LNCaP clone FGC (cell line): Measurements from ENCODE around the gene RNF40.

Experiments used
- DNase-seq: peaks from one replicate; pipeline ENCODE4 v3.0.0-alpha.2; 2011; ENCODE audit warnings: low read depth
- H3K4me3 ChIP-seq: 2 replicates; pipeline ENCODE4 v1.5.1; 2011; ENCODE audit warnings: mild to moderate bottlenecking, low read depth, low read length, control low read depth
- TF ChIP-seq, protein P1 (sequence below): IDR thresholded peaks from 2 replicates; pipeline ENCODE4 v1.5.1; 2012; ENCODE audit warnings: mild to moderate bottlenecking; ENCODE audit not compliant: control insufficient read depth, insufficient read depth; ENCODE audit errors: extremely low read depth

The RNF40 gene

DNA sequence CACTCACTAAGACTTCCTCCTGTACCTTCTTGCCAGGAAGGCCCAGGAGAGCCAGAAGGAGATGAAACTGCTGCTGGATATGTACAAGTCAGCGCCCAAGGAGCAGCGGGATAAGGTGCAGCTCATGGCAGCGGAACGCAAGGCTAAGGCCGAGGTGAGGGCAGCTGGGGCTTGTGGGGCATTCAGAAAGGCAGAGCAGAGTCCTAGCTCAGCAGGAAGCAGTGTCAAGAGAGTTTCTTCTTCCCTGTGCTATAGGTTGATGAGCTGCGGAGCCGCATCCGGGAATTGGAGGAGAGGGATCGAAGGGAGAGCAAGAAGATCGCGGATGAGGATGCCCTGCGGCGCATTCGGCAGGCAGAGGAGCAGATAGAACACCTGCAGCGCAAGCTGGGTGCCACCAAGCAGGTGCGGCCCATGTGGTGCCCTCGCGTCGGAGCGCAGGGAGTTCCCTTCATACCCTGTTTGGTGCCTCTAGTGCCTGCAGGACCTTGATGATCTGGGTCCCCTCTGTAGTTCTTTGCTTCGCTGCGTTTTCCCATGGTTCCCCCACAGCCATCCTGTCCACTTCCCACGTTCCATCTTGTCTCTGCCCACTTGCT is 6.6 kb downstream of the RNF40 start:
- DNase-seq = no peak
- TF ChIP-seq, protein P1, sequence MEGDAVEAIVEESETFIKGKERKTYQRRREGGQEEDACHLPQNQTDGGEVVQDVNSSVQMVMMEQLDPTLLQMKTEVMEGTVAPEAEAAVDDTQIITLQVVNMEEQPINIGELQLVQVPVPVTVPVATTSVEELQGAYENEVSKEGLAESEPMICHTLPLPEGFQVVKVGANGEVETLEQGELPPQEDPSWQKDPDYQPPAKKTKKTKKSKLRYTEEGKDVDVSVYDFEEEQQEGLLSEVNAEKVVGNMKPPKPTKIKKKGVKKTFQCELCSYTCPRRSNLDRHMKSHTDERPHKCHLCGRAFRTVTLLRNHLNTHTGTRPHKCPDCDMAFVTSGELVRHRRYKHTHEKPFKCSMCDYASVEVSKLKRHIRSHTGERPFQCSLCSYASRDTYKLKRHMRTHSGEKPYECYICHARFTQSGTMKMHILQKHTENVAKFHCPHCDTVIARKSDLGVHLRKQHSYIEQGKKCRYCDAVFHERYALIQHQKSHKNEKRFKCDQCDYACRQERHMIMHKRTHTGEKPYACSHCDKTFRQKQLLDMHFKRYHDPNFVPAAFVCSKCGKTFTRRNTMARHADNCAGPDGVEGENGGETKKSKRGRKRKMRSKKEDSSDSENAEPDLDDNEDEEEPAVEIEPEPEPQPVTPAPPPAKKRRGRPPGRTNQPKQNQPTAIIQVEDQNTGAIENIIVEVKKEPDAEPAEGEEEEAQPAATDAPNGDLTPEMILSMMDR = no peak
- no peak overlapping the region for H3K4me3 ChIP-seq

DNA sequence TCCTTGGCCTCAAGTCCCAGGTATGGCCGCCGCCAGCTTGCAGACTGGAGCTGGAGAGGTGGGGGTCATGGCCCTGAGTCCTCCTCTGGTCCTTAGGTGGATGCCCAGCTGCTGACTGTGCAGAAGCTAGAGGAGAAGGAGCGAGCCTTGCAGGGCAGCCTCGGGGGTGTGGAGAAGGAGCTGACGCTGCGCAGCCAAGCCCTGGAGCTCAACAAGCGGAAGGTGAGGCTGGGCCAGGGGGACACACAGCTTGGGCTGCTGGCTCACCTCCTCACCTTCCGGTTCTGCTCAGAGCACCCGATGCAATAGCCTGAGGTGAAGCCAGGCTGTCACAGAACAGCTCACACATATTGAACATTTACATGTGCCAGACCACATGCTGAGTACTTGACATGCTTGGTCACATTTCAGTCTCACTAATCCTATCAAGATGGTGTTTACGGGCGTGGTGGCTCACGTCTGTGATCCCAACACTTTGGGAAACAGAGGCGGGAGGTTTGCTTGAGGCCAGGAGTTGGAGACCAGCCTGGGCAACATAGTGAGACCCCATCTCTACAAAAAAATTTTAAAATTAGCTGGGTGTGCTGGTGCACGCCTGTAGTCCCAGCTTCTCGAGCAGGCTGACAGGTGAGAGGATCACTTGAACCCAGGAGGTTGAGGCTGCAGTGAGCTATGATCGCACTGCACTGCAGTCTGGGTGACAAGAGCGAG is 7.4 kb downstream of the RNF40 start:
- DNase-seq = no peak
- no peak overlapping the region for H3K4me3 ChIP-seq
- TF ChIP-seq, protein P1 = no peak

DNA sequence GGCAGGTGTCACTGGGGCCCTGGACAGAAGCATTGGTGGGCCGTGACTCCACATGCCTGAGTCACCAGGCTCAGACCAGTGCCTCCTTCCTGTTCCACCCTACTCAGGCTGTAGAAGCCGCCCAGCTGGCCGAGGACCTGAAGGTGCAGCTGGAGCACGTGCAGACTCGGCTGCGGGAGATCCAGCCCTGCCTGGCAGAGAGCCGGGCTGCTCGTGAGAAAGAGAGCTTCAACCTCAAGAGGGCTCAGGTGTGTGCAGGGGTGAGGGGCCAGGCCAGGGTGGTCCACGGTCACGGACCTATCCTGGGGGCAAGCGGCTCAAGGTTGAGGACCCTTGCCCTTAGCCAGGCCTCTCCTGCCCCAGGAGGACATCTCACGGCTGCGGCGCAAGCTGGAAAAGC is 9.6 kb downstream of the RNF40 start:
- DNase-seq = no peak
- TF ChIP-seq, protein P1 = no peak
- no peak overlapping the region for H3K4me3 ChIP-seq

DNA sequence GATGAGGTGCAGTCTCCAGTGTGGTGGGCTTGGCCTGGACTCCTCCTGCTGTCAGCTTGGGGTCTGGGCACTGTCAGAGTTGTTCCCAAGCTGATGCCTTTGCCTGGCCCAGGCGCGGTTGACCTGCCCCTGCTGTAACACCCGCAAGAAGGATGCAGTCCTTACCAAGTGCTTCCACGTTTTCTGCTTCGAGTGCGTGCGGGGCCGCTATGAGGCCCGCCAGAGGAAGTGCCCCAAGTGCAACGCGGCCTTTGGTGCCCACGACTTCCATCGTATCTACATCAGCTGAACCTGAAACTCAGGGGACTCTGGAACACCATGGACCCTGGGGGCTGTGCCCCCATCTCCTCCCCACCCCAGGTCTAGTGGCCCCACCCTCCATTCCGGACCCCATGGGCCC is 11.7 kb downstream of the RNF40 start:
- no peak for DNase-seq

DNA sequence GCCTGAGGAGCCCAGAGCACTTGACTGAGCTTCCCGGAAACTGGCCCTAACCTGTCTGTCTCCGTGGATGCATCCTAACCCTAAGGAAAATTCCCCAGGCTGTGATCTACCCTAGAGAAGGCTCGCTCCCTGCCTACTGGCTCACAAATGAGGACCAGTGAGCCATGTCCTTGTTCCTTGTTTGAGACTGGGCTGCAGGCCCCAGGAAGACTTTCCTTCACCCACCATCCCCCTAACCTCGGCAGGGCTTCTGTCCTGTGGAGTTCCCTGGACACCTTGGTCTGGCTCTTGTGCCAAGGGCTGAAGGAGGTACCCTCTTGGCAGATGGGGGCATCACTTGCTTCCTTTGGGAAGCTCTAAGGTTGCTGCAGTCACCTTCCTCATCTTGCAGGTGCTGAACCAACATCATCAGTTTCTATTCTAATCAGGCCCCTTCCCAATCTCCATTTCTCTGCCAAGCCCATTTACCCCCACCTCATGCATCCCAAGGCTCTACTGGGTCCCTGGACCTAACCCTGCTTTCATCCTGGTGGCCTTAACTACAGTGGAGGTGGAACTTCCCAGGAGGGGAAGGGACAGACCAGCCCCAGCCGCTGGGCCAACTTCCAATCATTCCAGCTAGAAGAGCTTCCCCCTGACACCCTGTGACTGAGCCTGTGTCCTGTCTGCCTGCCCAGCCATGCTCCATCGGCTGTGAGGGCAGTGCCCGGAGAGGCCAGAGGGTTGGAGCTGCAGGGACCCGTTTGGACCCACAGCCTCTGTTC is 12.4 kb downstream of the RNF40 start:
- TF ChIP-seq, protein P1 = no peak
- no peak for DNase-seq
- peak overlapping the region; percentile 88 for H3K4me3 ChIP-seq

More for the DNA sequence above, 11.7 kb downstream of the RNF40 start:
- H3K4me3 ChIP-seq = no peak overlapping the region
- TF ChIP-seq, protein P1 = no peak

DNA sequence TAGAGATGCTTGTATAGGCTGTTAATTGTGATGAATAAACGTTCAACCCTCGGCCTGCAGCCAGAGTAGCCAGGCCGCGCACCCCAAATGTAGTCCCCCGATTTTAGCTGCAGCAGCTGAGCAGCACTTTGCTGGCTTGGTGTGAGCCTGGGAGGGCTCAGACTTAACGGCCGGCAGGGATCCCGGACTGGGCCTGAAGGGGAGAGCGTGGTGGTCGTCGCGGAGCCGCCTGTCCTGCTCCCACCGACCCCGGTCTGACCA is 12.9 kb downstream of the RNF40 start:
- H3K4me3 ChIP-seq = peak overlapping the region; percentile 88
- TF ChIP-seq, protein P1 = no peak
- no peak for DNase-seq
